ENCODE results near the gene TMEM9.

Gene TMEM9

GRCh38 chr1:201103666-201104065 is 50.6 kb downstream of the TMEM9 start:
- no peak for DNase-seq (ENCODE audit: low read depth)
- H3K4me3 ChIP-seq (ENCODE audit: low read depth, low read length) = no peak overlapping the region
- no peak for TF ChIP-seq CTCF (IDR thresholded peaks at IDR 0.05; ENCODE audit: low read depth, low read length, missing control alignments)
- in situ Hi-C loops (cut with HindIII; ENCODE audit: low sequenced_read_pairs) = no loop called here

GRCh38 chr1:201100169-201100930 is 53.9 kb downstream of the TMEM9 start:
- TF ChIP-seq CTCF (IDR thresholded peaks at IDR 0.05; ENCODE audit: low read depth, low read length, missing control alignments) = no peak
- H3K4me3 ChIP-seq (ENCODE audit: low read depth, low read length) = no peak overlapping the region
- no peak for DNase-seq (ENCODE audit: low read depth)
- in situ Hi-C loops (cut with HindIII; ENCODE audit: low sequenced_read_pairs) = no loop called here

GRCh38 chr1:201098992-201099677 is 55.1 kb downstream of the TMEM9 start:
- H3K4me3 ChIP-seq (ENCODE audit: low read depth, low read length) = no peak overlapping the region
- no peak for DNase-seq (ENCODE audit: low read depth)
- in situ Hi-C loops (cut with HindIII; ENCODE audit: low sequenced_read_pairs) = no loop called here
- TF ChIP-seq CTCF (IDR thresholded peaks at IDR 0.05; ENCODE audit: low read depth, low read length, missing control alignments) = no peak

GRCh38 chr1:201096977-201097856 is 57.1 kb downstream of the TMEM9 start:
- in situ Hi-C loops (cut with HindIII; ENCODE audit: low sequenced_read_pairs) = no loop called here
- DNase-seq (ENCODE audit: low read depth) = no peak
- TF ChIP-seq CTCF (IDR thresholded peaks at IDR 0.05; ENCODE audit: low read depth, low read length, missing control alignments) = no peak
- no peak overlapping the region for H3K4me3 ChIP-seq (ENCODE audit: low read depth, low read length)

- no peak for DNase-seq (ENCODE audit: low read depth)
- in situ Hi-C loops (cut with HindIII; ENCODE audit: low sequenced_read_pairs) = no loop called here
- H3K4me3 ChIP-seq (ENCODE audit: low read depth, low read length) = no peak overlapping the region
- no peak for TF ChIP-seq CTCF (IDR thresholded peaks at IDR 0.05; ENCODE audit: low read depth, low read length, missing control alignments)
These were observed 58.2 kb downstream of the TMEM9 start for GRCh38 chr1:201096041-201096461.

GRCh38 chr1:201095581-201095980 is 58.7 kb downstream of the TMEM9 start:
- no peak overlapping the region for H3K4me3 ChIP-seq (ENCODE audit: low read depth, low read length)
- in situ Hi-C loops (cut with HindIII; ENCODE audit: low sequenced_read_pairs) = no loop called here
- TF ChIP-seq CTCF (IDR thresholded peaks at IDR 0.05; ENCODE audit: low read depth, low read length, missing control alignments) = no peak
- DNase-seq (ENCODE audit: low read depth) = no peak
